AG09319 (cell line): ENCODE data around the gene CCDC78.

Source experiments
- DNase-seq: peaks from one replicate; pipeline ENCODE4 v3.0.0-alpha.2; 2010; ENCODE audit warnings: low read depth; ENCODE audit errors: extremely low read depth
- CTCF ChIP-seq: IDR thresholded peaks from 2 replicates; pipeline ENCODE4 v1.5.1; 2011; ENCODE audit warnings: low read depth, mild to moderate bottlenecking, inconsistent platforms, low read length, moderate library complexity

The CCDC78 gene

GRCh38 chr16:726438-727290 lies at the start of gene CCDC78, which contains the start of gene HAGHL:
Gene CCDC78 (minus strand): TSS chr16:726443. CDS start chr16:726367, 76 bp downstream.
Gene HAGHL (plus strand): TSS chr16:727106. CDS start chr16:727510, 404 bp downstream.
- TF ChIP-seq CTCF: no peak
- no peak for DNase-seq

GRCh38 chr16:775236-775796 lies 49.1 kb upstream of the CCDC78 start:
- no peak for TF ChIP-seq CTCF
- no peak for DNase-seq

DNA sequence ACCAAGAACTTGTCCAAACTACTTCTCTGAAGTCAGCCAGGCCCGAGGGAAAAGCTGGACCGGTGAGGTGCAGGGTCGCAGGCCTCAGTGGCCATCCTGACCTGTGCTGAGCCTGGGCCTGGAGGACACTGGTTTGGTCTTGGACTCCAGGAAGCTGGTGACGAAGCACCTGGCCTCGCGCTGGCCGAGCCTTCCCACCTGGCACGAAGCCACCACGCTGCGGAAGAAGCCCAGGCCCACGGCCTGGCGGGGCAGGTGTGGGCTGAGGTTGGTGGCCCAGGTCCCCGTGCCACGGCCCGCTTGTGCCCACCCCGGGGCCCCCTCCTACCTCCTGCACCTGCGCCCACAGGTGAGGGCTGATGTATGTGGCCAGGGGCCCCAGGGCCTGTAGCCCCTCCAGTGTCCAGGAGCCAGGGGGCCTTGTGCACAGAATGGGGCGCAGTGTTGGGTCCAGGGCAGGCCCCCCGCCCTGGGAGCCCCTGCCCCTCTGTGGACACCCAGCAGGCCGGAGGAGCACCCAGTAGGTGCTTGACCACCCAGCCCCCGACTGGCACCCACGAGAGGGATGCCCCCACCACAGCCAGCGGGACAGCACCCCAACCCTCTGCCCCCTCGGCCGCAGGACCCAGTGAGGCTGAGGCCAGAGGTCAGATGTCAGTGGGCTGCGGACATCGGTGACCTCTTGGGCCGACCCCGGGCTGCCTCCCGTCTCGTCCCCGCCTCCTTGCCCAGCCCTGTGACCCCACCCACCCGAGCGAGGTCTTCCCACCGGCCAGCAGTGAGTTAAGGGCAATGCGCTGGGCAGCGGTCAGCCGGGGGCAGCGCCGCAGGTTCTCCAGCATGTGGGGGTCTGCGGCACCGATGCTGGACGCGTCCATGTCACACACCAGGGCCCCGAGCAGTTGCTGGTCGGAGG lies 48.1 kb upstream of the CCDC78 start:
- TF ChIP-seq CTCF: no peak
- no peak for DNase-seq

GRCh38 chr16:772959-773358 lies 46.7 kb upstream of the CCDC78 start:
- DNase-seq: no peak
- TF ChIP-seq CTCF: no peak

- DNase-seq: no peak
- TF ChIP-seq CTCF: no peak
Observed at GRCh38 chr16:770411-770810, 44.2 kb upstream of the CCDC78 start.

DNA sequence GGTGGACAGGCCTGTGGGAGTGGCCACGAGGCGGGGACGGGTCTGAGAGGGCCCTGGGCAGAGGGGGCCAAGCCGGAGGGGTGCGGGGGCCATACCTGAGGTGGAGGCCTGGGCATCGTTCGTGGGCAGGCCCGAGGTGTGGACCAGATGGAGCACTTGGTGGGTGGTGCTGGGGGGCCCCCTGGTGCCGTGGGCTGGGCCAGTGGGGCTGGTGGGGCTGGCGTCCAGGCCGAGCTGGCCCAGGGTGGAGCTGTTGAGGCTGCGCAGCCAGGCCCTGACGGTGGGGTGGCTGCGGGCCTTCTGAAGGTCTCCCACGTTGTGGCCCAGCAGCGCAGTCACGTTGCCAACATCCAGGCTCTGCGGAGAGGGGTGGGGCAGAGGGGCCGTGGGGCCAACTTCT lies 43.7 kb upstream of the CCDC78 start:
- no peak for DNase-seq
- TF ChIP-seq CTCF: no peak
